ENCODE measurements around the gene TCEANC2.

TCEANC2 gene

DNA sequence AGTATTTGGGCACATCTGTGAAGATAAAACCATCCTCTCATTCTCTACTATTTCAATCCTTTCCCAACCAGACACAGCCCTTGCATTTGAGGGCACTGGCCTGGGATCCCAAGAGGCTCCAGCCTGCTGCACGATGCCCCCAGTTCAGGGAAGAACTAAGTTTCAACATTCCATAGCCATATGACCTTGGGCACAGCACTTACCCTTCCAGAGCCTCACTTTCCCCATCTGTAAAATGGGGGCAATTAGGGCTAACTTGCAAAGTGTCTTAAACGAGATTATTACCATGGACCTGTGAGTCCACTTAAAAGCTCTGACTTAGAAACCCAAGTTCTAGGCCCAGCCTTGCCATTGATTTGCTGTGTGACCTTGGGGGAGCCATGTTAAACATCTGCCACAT, 76.5 kb downstream of the TCEANC2 start:
- in situ Hi-C loops (cut with MboI; ENCODE audit: low sequenced_read_pairs) = no loop called here

DNA sequence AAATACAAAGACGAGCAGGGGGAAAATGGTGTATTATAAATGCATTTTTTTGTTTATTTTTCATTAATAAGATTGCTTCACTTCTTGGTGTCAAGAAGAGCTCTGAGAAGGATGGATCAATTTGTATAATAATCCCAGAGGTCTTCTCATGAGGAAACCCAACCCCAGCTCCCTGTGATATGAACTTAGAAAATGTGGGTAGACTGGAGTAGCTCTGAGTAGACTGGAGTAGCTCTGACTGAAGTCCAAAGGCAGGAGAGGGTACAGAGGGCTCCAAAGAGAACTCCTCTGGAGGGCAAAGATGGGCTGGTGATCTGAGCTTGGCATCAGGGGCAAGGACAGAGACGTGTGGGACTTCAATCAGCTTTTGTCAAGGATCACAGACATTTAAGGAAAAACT, 78.0 kb downstream of the TCEANC2 start:
- in situ Hi-C loops (cut with MboI; ENCODE audit: low sequenced_read_pairs) = no loop called here

DNA sequence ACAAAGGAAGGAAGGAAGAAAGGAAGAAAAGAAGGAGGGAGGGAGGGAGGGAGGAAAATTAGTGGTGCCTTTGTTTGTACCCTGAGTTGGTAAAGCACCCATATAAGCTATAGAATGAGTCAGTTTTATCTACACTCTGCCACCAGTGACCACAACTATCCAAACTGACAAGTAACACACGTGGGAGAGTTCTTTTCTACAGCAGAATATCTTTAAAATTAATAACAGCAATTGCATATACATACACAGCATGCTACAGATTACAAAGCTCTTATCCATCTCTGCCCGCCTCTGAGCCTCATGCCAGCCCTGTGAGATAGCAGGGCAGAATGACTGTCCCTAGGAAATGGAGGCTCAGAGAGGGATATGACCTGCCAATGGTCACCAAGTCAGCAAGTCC, 79.1 kb downstream of the TCEANC2 start:
- in situ Hi-C loops (cut with MboI; ENCODE audit: low sequenced_read_pairs) = no loop called here

DNA sequence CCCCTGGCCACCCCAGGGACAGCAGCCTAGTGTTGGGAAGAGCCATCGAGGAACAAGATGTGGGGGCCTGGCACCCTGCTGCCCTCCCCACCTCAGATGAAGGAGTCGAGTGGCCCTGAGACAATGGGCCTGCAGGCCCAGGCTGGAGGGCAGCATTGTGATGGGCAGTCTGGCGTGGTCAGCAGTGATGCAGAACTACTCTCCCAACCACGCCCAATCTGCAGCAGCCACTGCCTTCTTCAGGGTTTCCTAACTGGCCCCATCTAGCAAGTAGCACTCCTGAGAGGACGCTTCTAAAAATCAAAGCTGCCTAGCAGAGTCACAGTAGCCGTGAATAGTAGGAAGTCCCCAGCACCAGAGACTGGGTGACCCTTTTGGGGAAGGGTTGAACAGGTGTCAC, 80.9 kb downstream of the TCEANC2 start:
- in situ Hi-C loops (cut with MboI; ENCODE audit: low sequenced_read_pairs) = no loop called here

DNA sequence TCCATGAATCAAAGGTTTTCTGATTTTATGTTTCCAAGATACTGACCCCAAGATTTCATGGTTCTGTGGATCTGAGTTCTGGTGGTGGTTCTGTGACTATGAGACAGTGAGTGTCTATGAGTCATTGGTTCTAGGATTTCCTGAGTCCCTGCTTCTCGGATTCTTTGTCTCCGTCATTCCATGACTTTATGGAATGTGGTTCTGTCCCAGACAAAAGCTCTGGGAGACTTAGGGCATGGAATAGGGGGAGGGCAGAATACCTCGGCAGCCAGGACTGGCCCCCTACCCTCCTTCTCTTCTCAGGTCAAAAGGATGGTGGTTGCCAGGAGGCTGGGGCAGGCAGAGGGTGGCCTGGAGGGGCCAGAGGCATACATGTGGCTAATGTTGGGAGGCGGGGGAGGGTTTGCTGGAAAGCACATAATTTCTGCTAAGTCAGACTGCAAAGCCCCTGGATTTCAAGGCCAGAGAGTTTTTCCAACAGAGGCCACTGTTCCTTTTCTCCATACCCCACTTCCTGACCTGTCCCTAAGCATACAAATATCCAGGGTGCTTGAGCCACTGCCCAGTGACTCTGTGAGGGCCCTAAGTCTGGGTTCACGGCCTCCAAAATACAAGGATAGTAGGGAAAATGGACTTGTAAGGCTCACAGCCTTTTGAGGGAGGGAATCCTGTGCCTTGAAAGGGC, 82.2 kb downstream of the TCEANC2 start:
- in situ Hi-C loops (cut with MboI; ENCODE audit: low sequenced_read_pairs) = no loop called here

DNA sequence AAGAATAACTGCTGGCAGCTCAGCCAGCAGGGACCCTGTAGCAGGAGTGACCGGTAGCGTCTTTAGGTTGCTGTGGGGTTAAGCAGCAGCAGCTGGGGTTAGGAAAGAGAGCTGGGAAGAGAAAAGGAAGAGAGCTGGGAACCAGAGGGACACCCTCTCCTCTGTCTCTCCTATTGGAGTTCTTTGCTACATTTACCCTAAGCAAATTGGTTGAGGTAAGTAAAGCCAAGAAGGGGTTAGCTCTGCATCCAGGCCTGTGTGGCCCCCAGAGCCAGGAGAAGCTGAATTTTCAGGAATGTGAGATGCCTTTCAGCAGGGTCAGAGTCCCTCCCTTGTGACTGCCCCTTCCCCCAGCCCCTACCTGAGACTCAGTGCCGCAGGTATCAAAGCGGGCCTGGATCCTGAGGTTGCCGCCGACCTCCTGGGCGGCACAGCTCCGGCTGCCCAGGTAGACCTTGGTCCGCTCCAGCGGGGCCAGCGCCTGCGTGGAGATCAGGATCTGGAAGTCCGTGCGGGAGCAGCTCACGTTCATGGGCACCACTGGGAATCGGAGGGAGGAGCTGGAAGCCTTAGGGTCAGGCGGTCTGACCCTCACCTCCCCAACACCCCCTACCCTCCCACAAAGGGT, 83.0 kb downstream of the TCEANC2 start:
- in situ Hi-C loops (cut with MboI; ENCODE audit: low sequenced_read_pairs) = no loop called here

DNA sequence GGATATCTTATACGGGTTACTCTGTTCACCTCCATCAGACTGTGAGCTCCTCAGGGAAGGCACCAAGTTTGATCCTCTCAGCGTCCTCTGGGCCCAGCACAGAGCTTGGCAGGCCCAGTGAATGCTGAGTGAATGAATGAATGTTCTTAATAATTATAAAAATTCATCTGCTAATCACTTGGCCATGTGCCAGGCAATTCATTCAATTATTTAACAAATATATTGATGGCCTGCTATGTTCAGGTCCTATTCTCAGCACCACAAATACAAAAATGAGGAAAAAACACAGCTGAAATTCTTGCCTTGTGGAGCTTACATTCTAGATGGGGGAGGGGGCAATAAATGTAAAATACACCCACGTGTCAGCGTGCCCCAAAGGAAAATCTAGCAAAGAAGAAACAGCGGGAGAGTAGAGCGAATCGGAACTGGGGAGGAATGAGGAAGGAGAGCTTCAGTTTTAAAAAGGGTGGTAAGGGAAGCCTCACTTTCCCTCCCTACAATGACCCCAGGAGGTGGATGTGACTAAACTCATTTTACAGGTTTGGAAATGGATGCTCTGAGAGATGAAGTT, 83.6 kb downstream of the TCEANC2 start:
- in situ Hi-C loops (cut with MboI; ENCODE audit: low sequenced_read_pairs) = no loop called here

DNA sequence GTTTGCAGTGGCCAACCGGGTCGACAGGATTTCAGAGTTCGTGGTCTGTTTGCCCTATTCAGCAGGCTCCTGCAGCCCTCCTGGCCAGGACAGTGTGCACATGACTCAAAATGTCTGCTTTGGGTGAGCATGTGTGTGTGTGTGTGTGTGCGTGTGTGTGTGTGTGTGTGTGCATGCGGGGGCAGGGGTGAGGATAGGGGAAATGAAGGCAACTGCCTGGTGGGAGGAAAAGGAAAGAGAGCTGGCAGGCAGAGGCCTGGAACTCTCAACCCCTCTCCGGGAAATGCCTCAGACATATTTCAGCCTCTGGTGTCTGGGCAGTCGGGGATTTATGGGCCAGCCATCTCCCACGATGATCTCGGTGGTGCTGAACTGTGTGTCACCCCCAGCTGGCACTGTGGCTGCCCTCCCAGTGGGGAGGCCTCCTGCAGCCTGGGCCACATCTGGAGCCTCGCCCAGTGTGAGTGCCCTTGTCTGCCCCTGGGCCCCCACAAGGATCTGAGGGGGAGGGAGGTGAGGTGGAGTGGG, 84.2 kb downstream of the TCEANC2 start:
- in situ Hi-C loops (cut with MboI; ENCODE audit: low sequenced_read_pairs) = no loop called here

DNA sequence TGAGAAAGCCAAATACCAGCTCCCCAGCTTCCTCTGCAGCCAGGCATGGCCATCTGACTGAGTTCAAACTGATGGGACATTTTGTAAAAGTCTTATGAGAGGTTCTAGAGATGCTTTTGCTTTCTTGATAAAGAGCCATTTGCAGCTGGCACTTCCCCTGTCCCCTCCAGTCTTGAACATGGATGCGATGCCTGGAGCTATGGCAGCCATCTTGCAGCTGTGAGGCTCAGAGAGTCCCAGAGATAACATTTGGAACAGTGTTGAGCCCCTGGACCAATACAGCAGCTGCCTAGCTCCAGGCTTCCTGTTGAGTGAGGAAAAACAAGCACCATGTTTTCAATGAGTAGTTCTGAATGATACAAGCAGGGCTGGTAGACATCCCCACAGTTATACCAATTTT, 85.6 kb downstream of the TCEANC2 start:
- in situ Hi-C loops (cut with MboI; ENCODE audit: low sequenced_read_pairs) = no loop called here

DNA sequence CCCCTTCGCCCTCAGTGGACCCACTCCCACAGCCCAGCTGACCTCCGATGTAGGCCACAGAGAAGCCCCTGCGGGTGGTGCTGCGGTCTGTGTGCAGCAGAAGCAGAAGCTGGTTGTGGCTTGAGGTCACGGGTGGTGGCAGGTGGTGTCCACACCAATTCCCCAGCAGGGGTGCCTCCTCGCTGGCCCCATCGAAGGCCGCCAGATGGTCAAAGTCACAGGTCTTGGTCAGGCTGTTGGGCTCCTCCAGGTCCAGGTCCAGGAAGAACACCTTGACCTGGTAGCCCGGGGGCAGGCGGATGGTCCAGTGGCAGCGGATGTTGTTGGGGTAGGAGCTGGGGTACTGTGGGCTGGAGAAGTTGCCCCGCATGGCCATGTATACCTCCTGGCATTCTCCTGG, 86.3 kb downstream of the TCEANC2 start:
- in situ Hi-C loops (cut with MboI; ENCODE audit: low sequenced_read_pairs) = no loop called here

DNA sequence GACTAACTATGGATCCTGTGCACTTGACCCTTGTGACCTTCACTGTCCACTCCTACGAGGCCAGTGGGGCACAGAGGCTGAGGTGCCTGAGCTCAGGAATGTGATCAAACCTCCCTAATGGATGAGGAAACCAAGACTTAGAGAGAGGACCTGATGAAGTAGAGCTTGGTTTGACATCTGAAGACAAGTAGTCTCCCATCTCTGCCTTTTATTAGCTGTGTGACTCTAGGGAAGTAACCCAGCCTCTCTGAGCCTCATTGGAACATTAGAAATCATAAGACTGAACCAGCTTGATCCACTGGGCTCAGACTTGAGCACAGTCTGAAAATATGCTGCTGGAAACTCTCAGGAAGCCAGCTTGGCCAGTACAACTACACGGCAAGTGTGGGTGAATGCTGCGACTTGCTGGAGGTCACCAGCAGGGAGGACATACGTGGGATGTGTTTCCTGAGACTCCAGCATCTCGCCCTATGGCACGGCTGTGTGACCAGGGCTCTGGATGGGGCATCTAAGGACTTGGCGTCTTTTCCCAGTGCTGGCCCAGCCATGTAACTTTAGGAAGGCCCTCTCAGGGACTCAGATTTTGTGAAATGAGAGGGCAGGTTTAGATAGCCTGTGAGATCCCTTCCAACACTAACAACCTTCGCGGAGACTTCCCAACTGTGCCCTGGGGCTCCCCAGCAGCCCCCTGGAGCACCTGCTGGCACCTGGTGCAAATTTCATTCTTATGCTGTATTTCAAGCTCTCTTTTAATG, 88.9 kb downstream of the TCEANC2 start:
- in situ Hi-C loops (cut with MboI; ENCODE audit: low sequenced_read_pairs) = no loop called here

DNA sequence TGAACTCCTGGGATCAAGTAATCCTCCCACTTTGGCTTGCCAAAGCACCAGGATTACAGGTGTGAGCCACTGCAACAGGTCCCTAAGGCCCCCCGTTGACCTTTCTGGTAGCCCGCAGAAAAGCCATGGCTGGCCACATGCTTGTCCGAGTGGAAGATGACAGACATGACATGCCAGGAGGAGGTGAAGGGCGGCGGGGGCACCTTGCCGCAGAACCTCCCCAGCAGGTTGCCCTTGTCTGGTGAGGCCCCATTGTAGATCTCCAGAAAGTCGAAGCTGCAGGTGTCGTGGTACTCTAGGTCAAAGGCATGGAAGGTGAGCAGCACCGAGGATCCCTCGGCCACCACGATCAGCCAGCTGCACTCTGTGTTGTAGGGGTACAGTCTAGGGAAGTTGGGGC, 91.0 kb downstream of the TCEANC2 start:
- in situ Hi-C loops (cut with MboI; ENCODE audit: low sequenced_read_pairs) = no loop called here

DNA sequence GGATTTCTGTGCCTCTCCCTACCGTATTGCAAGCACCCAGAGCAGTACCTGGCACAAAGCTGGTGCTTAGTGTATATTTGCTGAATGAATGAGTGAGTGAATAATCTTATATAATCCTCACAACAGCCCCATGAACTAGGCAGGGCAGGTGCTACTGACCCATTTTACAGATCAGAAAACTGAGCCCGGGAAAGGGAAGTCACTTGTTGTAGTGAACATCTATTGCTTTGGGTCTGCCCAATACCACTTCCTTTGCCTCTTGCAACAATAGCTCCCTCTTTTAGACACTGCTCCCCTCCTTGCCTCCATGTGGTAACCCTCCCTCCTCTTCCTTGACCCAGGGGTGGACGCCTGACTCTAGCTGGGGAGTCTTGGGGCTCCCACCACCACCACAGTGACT, 96.3 kb downstream of the TCEANC2 start:
- in situ Hi-C loops (cut with MboI; ENCODE audit: low sequenced_read_pairs) = no loop called here

DNA sequence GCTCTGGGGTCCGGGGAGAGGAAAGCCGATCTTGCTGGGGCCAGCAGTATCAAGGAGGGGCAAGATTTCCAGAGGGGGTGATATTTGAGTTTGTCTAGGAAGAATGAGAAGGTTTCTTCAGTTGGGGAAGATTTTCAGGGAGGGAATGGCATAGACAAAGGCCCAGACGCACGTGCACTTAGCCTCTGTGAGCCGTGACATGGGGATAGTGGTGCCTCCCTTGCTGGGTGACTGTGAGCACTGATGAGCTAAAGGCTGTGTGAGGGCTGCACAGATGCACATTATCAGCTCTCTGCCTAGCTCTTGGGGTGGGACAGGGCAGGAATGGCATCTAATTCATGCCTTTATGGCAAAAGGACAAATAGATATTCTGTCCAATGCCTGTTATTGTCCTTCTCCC, 97.6 kb downstream of the TCEANC2 start:
- in situ Hi-C loops (cut with MboI; ENCODE audit: low sequenced_read_pairs) = no loop called here

DNA sequence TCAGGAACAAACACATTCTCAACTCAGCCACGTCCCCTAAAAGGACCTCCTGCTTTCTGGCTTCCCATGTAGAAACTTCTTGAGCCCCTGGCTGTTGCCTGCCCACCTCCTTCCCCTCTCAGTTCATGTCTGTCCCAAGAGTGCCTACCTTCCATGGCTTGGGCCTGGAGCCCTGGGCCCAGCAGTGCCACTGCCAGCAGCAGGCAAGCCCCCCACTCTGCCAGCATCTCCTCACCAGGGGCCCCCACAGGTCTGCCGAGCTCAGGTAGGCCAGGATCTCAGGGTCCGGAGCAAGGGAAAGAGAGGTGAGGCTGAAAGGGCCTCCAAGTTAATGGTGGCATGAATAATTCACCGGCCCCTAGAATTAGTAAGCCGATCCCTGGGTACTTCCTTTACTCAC, 99.3 kb downstream of the TCEANC2 start, which contains the start of gene CDCP2:
CDCP2 (minus strand) TSS at position 305 of the 400 bp plus-strand sequence; CDS start at position 227, 78 bp downstream.
- in situ Hi-C loops (cut with MboI; ENCODE audit: low sequenced_read_pairs) = no loop called here

DNA sequence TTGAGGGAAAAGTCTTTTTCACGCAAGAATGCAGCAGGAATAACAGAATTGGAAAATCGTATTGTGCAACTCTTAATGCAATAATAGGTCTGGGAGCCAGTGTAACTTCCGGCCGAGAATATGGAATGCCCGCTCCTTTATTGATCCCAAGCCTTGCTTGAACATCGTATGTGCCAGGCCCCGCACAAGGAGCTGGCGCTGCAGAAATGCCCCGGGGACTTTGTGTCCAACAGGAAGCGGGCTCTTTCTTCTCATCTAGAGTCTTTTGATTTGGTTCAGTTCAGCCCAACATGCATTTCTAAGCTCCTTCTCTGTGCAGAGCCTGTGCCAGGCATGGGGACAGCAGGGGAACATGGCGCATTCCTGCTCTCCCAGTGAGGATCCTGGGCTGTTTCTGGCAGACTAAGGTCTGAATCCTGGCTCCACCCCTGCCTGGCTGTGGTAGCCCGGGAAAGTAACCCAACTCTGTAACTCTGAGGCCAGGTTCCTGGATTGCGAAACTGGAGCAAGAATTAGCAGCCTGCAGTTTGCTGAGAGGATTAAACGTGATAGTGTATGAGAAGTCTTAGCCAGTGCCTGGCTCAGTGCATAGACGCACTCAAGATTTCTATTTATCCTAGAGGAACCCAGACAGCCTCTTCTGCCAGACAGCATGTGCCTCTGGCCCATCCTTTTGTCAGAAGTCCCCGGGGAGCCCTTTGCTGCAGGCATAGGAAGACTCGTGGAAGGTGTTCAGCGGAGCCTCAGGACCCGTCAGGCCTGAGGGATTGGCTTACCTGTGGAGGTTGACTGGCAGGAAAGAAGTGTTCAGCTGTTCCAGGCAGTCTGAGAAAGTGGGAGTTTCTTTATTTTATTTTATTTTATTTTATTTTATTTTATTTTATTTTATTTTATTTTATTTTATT, 100.4 kb downstream of the TCEANC2 start:
- in situ Hi-C loops (cut with MboI; ENCODE audit: low sequenced_read_pairs) = no loop called here

Data from HL-60/S4 treated with retinoic acid at 250 ng/mL for 4 days and 3 days (cell line).